Brain microvascular endothelial cell (primary cell): ENCODE results near the gene PIPOX.

Experiments
- DNase-seq: peaks from one replicate; pipeline ENCODE4 v3.0.0-alpha.2; 2020
- H3K27ac ChIP-seq: fragments of 250-450 bp; sonication (Bioruptor Pico); 2 replicates; pipeline ENCODE4 v1.5.1; 2020; ENCODE audit warnings: mild to moderate bottlenecking, moderate library complexity
- H3K27me3 ChIP-seq: fragments of 250-450 bp; sonication (Bioruptor Pico); replicated peaks from 2 replicates; pipeline ENCODE4 v1.5.1; 2020; ENCODE audit warnings: mild to moderate bottlenecking
- H3K36me3 ChIP-seq: fragments of 250-450 bp; sonication (Bioruptor Pico); replicated peaks from 2 replicates; pipeline ENCODE4 v1.5.1; 2020; ENCODE audit warnings: mild to moderate bottlenecking
- H3K4me3 ChIP-seq: 2 replicates; pipeline ENCODE4 v1.5.1; 2011; ENCODE audit warnings: low read depth, mild to moderate bottlenecking, control low read depth, low read length, moderate library complexity
- in situ Hi-C: cut with HindIII; loops from 2 replicates; pipeline ENCODE4 v1.10.0; 2017; ENCODE audit warnings: low sequenced_read_pairs, low pct_ligation_motif_present
- TF ChIP-seq, protein P1 (sequence below): IDR thresholded peaks from 2 replicates; pipeline ENCODE4 v1.5.1; 2011; ENCODE audit warnings: low read depth, mild to moderate bottlenecking, moderate library complexity, low read length, control low read depth, inconsistent platforms; ENCODE audit errors: missing control alignments

The PIPOX gene

DNA sequence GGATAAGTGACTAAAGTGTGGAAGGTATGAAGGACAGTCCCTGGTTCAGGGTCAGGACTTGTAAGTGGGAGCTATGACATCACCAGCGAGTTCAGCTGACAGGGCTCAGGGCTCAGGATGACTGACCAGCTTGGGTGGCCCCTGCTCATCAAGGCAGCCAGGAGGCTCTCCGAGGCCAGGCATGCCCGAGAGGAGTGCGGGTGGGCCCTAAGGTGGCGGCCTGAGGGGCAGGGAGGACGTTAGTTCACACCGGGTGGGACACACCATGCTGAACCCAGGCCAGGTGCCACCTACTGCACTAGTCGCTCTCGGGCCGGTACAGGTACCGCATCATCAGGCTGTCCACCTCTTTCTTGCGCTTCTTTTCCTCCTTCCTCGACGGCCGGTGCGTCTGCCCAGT is 36.5 kb downstream of the PIPOX start:
- TF ChIP-seq, protein P1, sequence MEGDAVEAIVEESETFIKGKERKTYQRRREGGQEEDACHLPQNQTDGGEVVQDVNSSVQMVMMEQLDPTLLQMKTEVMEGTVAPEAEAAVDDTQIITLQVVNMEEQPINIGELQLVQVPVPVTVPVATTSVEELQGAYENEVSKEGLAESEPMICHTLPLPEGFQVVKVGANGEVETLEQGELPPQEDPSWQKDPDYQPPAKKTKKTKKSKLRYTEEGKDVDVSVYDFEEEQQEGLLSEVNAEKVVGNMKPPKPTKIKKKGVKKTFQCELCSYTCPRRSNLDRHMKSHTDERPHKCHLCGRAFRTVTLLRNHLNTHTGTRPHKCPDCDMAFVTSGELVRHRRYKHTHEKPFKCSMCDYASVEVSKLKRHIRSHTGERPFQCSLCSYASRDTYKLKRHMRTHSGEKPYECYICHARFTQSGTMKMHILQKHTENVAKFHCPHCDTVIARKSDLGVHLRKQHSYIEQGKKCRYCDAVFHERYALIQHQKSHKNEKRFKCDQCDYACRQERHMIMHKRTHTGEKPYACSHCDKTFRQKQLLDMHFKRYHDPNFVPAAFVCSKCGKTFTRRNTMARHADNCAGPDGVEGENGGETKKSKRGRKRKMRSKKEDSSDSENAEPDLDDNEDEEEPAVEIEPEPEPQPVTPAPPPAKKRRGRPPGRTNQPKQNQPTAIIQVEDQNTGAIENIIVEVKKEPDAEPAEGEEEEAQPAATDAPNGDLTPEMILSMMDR = no peak
- Histone ChIP-seq H3K27me3 (no peaks in the 10 kb centered on the region), H3K27ac (no peak overlapping the region), H3K36me3 (no peaks in the 10 kb centered on the region), H3K4me3 (no peak overlapping the region)
- no peak for DNase-seq
- in situ Hi-C loops = no loop called here

- in situ Hi-C loops = no loop called here
- TF ChIP-seq, protein P1 = no peak
- Histone ChIP-seq H3K27ac (no peak overlapping the region), H3K27me3 (no peaks in the 10 kb centered on the region), H3K4me3 (no peak overlapping the region), H3K36me3 (no peaks in the 10 kb centered on the region)
- DNase-seq = no peak
Observed at GRCh38 chr17:29079887-29080286, 36.9 kb downstream of the PIPOX start.

GRCh38 chr17:29080323-29080722 is 37.4 kb downstream of the PIPOX start:
- in situ Hi-C loops = no loop called here
- DNase-seq = no peak
- no peaks in the 10 kb centered on the region for H3K36me3 ChIP-seq

GRCh38 chr17:29080965-29081364 is 38.0 kb downstream of the PIPOX start:
- H3K36me3 ChIP-seq = no peaks in the 10 kb centered on the region
- no peak for DNase-seq
- no peak overlapping the region for H3K4me3 ChIP-seq
- no peak overlapping the region for H3K27ac ChIP-seq
- no peaks in the 10 kb centered on the region for H3K27me3 ChIP-seq
- TF ChIP-seq, protein P1 = no peak
- in situ Hi-C loops = no loop called here

More at GRCh38 chr17:29080323-29080722, 37.4 kb downstream of the PIPOX start:
- Histone ChIP-seq H3K27me3 (no peaks in the 10 kb centered on the region), H3K27ac (no peak overlapping the region), H3K4me3 (no peak overlapping the region)
- TF ChIP-seq, protein P1 = no peak

- TF ChIP-seq, protein P1 = no peak
- in situ Hi-C loops = no loop called here
- H3K4me3 ChIP-seq = no peak overlapping the region
- H3K27ac ChIP-seq = no peak overlapping the region
- DNase-seq = no peak
- no peaks in the 10 kb centered on the region for H3K27me3 ChIP-seq
- H3K36me3 ChIP-seq = no peaks in the 10 kb centered on the region
Observed at GRCh38 chr17:29084541-29085146, 41.7 kb downstream of the PIPOX start.

- no peaks in the 10 kb centered on the region for H3K27me3 ChIP-seq
- TF ChIP-seq, protein P1 = no peak
- H3K4me3 ChIP-seq = no peak overlapping the region
- no peak overlapping the region for H3K27ac ChIP-seq
- DNase-seq = no peak
- H3K36me3 ChIP-seq = no peaks in the 10 kb centered on the region
- in situ Hi-C loops = no loop called here
Observed at GRCh38 chr17:29085223-29085622, 42.3 kb downstream of the PIPOX start.
